Kidney epithelial cell (primary cell): ENCODE results near the gene ACSF2. TPM values are rescaled to one million over a fixed set of nuclear protein-coding genes. Genes with fewer than 3 reads are reported as not detected.

Source experiments
- DNase-seq: peaks from one replicate; pipeline ENCODE4 v3.0.0-alpha.2; 2010; ENCODE audit warnings: low read depth
- H3K27me3 ChIP-seq: 2 replicates; pipeline ENCODE4 v1.6.0; 2011; ENCODE audit warnings: low read length; ENCODE audit not compliant: control insufficient read depth, insufficient read depth
- H3K36me3 ChIP-seq: 2 replicates; pipeline ENCODE4 v1.5.1; 2011; ENCODE audit warnings: low read length; ENCODE audit not compliant: control insufficient read depth, insufficient read depth
- H3K4me3 ChIP-seq: 2 replicates; pipeline ENCODE4 v1.5.1; 2011; ENCODE audit warnings: low read depth, mild to moderate bottlenecking, control low read depth, low read length
- total RNA-seq: library from RNA; depleted of rRNA; stranded (reverse); fragments of >200 nt; gene quantifications from 2 replicates; pipeline ENCODE4 v1.2.3, GENCODE V29; 2015
- TF ChIP-seq, protein P1 (sequence below): IDR thresholded peaks from 2 replicates; pipeline ENCODE4 v1.5.1; 2011; ENCODE audit warnings: mild to moderate bottlenecking, moderate library complexity, low read length, control low read depth, inconsistent platforms; ENCODE audit not compliant: insufficient read depth, poor library complexity, severe bottlenecking

Gene ACSF2
- total RNA-seq, 1 donor from 2014 or later, result 24.8 TPM

GRCh38 chr17:50484386-50485155 is 58.6 kb downstream of the ACSF2 start:
- Histone ChIP-seq H3K36me3 (peaks cover 3% of the 10 kb centered on the region), H3K4me3 (no peak overlapping the region), H3K27me3 (no peaks in the 10 kb centered on the region)
- TF ChIP-seq, protein P1, sequence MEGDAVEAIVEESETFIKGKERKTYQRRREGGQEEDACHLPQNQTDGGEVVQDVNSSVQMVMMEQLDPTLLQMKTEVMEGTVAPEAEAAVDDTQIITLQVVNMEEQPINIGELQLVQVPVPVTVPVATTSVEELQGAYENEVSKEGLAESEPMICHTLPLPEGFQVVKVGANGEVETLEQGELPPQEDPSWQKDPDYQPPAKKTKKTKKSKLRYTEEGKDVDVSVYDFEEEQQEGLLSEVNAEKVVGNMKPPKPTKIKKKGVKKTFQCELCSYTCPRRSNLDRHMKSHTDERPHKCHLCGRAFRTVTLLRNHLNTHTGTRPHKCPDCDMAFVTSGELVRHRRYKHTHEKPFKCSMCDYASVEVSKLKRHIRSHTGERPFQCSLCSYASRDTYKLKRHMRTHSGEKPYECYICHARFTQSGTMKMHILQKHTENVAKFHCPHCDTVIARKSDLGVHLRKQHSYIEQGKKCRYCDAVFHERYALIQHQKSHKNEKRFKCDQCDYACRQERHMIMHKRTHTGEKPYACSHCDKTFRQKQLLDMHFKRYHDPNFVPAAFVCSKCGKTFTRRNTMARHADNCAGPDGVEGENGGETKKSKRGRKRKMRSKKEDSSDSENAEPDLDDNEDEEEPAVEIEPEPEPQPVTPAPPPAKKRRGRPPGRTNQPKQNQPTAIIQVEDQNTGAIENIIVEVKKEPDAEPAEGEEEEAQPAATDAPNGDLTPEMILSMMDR, result no peak
- DNase-seq, result no peak

GRCh38 chr17:50487213-50488096 is 61.4 kb downstream of the ACSF2 start:
- no peak for DNase-seq
- TF ChIP-seq, protein P1, result no peak
- H3K4me3 ChIP-seq, result no peak overlapping the region
- peaks cover 1% of the 10 kb centered on the region for H3K36me3 ChIP-seq
- no peaks in the 10 kb centered on the region for H3K27me3 ChIP-seq

GRCh38 chr17:50488880-50489279 is 62.9 kb downstream of the ACSF2 start:
- peaks cover 1% of the 10 kb centered on the region for H3K36me3 ChIP-seq
- no peak overlapping the region for H3K4me3 ChIP-seq
- TF ChIP-seq, protein P1, result no peak
- H3K27me3 ChIP-seq, result no peaks in the 10 kb centered on the region
- DNase-seq, result no peak

DNA sequence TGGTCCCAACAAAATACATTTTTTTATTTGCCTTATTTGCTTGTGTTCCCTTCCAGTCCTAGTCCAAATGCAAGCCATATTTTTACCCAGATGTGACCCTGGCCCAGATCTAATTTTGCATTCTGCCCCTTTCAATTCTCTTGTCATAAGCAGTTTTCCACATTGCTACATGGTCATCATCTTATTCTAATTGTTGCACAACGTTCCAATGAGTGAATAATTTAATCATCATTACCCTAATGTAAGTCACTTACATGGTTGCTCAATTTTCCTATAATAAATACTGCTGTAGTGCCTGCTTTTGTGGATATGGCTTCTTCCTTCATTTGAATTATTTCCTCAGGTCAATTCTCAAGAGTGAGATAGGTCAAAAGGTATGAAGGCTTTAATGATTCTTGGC is 65.5 kb downstream of the ACSF2 start:
- H3K4me3 ChIP-seq, result no peak overlapping the region
- H3K36me3 ChIP-seq, result no peaks in the 10 kb centered on the region
- TF ChIP-seq, protein P1, result no peak
- no peaks in the 10 kb centered on the region for H3K27me3 ChIP-seq
- no peak for DNase-seq

GRCh38 chr17:50492214-50492613 is 66.2 kb downstream of the ACSF2 start:
- DNase-seq, result no peak
- H3K36me3 ChIP-seq, result no peaks in the 10 kb centered on the region
- TF ChIP-seq, protein P1, result no peak
- no peaks in the 10 kb centered on the region for H3K27me3 ChIP-seq
- H3K4me3 ChIP-seq, result no peak overlapping the region
